Measurements from ENCODE around the gene RIMS1. TPM values are rescaled to one million over a fixed set of nuclear protein-coding genes. Genes with fewer than 3 reads are reported as not detected.

The RIMS1 gene
- total RNA-seq, 1 donor from 2014 or later: 2.2 TPM

DNA sequence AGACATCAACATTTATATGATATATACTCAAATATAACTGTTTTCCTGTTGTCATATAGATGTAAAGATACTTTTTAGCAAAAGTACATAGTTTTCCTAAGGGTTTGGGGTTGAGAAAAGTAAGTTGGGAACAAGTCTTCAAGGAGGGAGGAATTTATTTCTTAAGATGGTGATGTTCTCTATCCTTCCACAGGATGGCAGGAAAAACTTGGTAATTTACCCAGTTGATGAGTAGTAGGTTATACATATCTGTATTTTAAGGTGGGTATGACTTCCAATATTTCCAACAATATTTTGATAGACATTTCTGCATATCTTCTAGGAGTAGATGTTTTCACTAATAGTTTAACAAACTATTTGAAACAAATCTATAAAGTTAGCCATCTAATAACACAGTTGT, 254.4 kb downstream of the RIMS1 start:
- H3K36me3 ChIP-seq (ENCODE audit: insufficient read depth, low read length): no peaks in the 10 kb centered on the region
- Mint-ChIP-seq H3K27ac (ENCODE audit: unreplicated experiment) (no peak overlapping the region), H3K27me3 (ENCODE audit: low read depth, unreplicated experiment) (no peaks in the 10 kb centered on the region), H3K9me3 (ENCODE audit: unreplicated experiment) (peaks cover 4% of the 10 kb centered on the region), H3K36me3 (ENCODE audit: low read depth, unreplicated experiment) (no peaks in the 10 kb centered on the region), H3K4me1 (ENCODE audit: low read depth, unreplicated experiment) (no peaks in the 10 kb centered on the region), H3K4me3 (ENCODE audit: unreplicated experiment) (no peak overlapping the region)
- H3K9me3 ChIP-seq (ENCODE audit: insufficient read depth, low read depth, low read length): no peaks in the 10 kb centered on the region
- TF ChIP-seq, protein P1, sequence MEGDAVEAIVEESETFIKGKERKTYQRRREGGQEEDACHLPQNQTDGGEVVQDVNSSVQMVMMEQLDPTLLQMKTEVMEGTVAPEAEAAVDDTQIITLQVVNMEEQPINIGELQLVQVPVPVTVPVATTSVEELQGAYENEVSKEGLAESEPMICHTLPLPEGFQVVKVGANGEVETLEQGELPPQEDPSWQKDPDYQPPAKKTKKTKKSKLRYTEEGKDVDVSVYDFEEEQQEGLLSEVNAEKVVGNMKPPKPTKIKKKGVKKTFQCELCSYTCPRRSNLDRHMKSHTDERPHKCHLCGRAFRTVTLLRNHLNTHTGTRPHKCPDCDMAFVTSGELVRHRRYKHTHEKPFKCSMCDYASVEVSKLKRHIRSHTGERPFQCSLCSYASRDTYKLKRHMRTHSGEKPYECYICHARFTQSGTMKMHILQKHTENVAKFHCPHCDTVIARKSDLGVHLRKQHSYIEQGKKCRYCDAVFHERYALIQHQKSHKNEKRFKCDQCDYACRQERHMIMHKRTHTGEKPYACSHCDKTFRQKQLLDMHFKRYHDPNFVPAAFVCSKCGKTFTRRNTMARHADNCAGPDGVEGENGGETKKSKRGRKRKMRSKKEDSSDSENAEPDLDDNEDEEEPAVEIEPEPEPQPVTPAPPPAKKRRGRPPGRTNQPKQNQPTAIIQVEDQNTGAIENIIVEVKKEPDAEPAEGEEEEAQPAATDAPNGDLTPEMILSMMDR (IDR thresholded peaks at IDR 0.05; ENCODE audit: insufficient read depth, low read depth, low read length): no peak
- no peak for TF ChIP-seq EZH2 (IDR thresholded peaks at IDR 0.05; ENCODE audit: insufficient read depth, low read length)
- no peak overlapping the region for H2AFZ ChIP-seq (ENCODE audit: low read depth, low read length)
- no peak overlapping the region for H3K27ac ChIP-seq (ENCODE audit: low read depth, low read length)
- H3K4me2 ChIP-seq (ENCODE audit: low read length): no peak overlapping the region
- H3K4me3 ChIP-seq (ENCODE audit: insufficient read depth, low read depth, low read length): no peak overlapping the region
- peaks cover under 1% of the 10 kb centered on the region for H3K4me1 ChIP-seq (ENCODE audit: insufficient read depth, low read length)
- H3K9ac ChIP-seq (ENCODE audit: low read length): no peak overlapping the region
- FAIRE-seq: no peak
- no peak for DNase-seq (ENCODE audit: low read depth)
- H4K20me1 ChIP-seq (ENCODE audit: insufficient read depth, low read length): no peaks in the 10 kb centered on the region
- H3K27me3 ChIP-seq (ENCODE audit: insufficient read depth, low read length): no peaks in the 10 kb centered on the region
- H3K79me2 ChIP-seq (ENCODE audit: insufficient read depth, low read length): no peaks in the 10 kb centered on the region

DNA sequence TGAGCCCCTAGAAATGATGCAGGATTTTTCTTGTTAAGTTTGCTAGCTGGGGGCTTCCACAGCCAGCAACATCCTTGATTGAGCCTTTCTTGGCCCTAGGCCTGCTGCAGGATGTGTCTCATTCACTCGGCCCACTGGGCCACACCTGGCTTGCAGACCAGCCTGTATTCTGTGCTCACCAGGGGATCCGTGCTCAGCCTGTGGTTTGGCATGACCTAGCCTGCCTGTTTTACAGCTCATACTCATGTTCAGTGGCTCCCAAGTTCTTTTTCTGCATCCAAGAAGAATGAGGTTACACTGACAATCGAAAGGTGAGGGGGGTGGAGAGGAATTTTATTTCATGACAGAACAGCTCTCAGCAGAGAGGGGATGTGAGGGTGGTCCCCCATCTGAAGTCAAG, 263.4 kb downstream of the RIMS1 start:
- DNase-seq (ENCODE audit: low read depth) (peak; percentile 8), FAIRE-seq (no peak)
- no peak for TF ChIP-seq EZH2 (IDR thresholded peaks at IDR 0.05; ENCODE audit: insufficient read depth, low read length)
- TF ChIP-seq, protein P1 (IDR thresholded peaks at IDR 0.05; ENCODE audit: insufficient read depth, low read depth, low read length): no peak
- Mint-ChIP-seq H3K36me3 (ENCODE audit: low read depth, unreplicated experiment) (no peaks in the 10 kb centered on the region), H3K9me3 (ENCODE audit: unreplicated experiment) (peaks cover 7% of the 10 kb centered on the region), H3K4me1 (ENCODE audit: low read depth, unreplicated experiment) (no peaks in the 10 kb centered on the region), H3K4me3 (ENCODE audit: unreplicated experiment) (no peak overlapping the region), H3K27me3 (ENCODE audit: low read depth, unreplicated experiment) (no peaks in the 10 kb centered on the region), H3K27ac (ENCODE audit: unreplicated experiment) (no peak overlapping the region)
- Histone ChIP-seq H3K4me1 (ENCODE audit: insufficient read depth, low read length) (no peaks in the 10 kb centered on the region), H3K36me3 (ENCODE audit: insufficient read depth, low read length) (no peaks in the 10 kb centered on the region), H3K4me3 (ENCODE audit: insufficient read depth, low read depth, low read length) (no peak overlapping the region), H3K9ac (ENCODE audit: low read length) (no peak overlapping the region), H3K27ac (ENCODE audit: low read depth, low read length) (no peak overlapping the region), H3K79me2 (ENCODE audit: insufficient read depth, low read length) (no peaks in the 10 kb centered on the region), H3K4me2 (ENCODE audit: low read length) (no peak overlapping the region), H4K20me1 (ENCODE audit: insufficient read depth, low read length) (no peaks in the 10 kb centered on the region), H2AFZ (ENCODE audit: low read depth, low read length) (no peak overlapping the region), H3K9me3 (ENCODE audit: insufficient read depth, low read depth, low read length) (peaks cover 11% of the 10 kb centered on the region), H3K27me3 (ENCODE audit: insufficient read depth, low read length) (no peaks in the 10 kb centered on the region)

DNA sequence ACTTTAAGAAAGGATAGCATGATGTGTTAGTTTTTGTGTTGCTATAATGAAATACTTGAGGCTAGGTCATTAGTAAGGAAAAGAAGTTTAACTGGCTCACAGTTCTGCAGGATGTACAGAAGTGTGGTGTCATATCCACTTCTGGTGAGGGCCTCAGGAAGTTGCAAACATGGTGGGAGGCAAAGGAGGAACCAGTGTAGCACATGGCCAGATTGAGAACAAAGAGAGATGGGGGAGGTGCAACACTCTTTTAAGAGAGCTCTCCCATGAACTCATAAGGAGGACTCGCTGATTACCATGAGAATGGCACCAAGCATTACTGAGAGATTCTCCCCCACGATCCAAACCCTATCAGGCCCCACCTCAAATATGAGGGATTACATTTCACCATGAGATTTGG, 265.4 kb downstream of the RIMS1 start:
- no peaks in the 10 kb centered on the region for H3K79me2 ChIP-seq (ENCODE audit: insufficient read depth, low read length)
- Mint-ChIP-seq H3K9me3 (ENCODE audit: unreplicated experiment) (peaks cover 5% of the 10 kb centered on the region), H3K4me3 (ENCODE audit: unreplicated experiment) (no peak overlapping the region), H3K27me3 (ENCODE audit: low read depth, unreplicated experiment) (no peaks in the 10 kb centered on the region), H3K36me3 (ENCODE audit: low read depth, unreplicated experiment) (no peaks in the 10 kb centered on the region), H3K4me1 (ENCODE audit: low read depth, unreplicated experiment) (no peaks in the 10 kb centered on the region), H3K27ac (ENCODE audit: unreplicated experiment) (no peak overlapping the region)
- H3K27me3 ChIP-seq (ENCODE audit: insufficient read depth, low read length): no peaks in the 10 kb centered on the region
- H3K27ac ChIP-seq (ENCODE audit: low read depth, low read length): no peak overlapping the region
- H3K4me2 ChIP-seq (ENCODE audit: low read length): no peak overlapping the region
- no peak overlapping the region for H3K9ac ChIP-seq (ENCODE audit: low read length)
- H4K20me1 ChIP-seq (ENCODE audit: insufficient read depth, low read length): no peaks in the 10 kb centered on the region
- peaks cover 11% of the 10 kb centered on the region for H3K9me3 ChIP-seq (ENCODE audit: insufficient read depth, low read depth, low read length)
- DNase-seq (ENCODE audit: low read depth): no peak
- no peak overlapping the region for H3K4me3 ChIP-seq (ENCODE audit: insufficient read depth, low read depth, low read length)
- no peak for TF ChIP-seq EZH2 (IDR thresholded peaks at IDR 0.05; ENCODE audit: insufficient read depth, low read length)
- TF ChIP-seq, protein P1 (IDR thresholded peaks at IDR 0.05; ENCODE audit: insufficient read depth, low read depth, low read length): no peak
- no peaks in the 10 kb centered on the region for H3K4me1 ChIP-seq (ENCODE audit: insufficient read depth, low read length)
- FAIRE-seq: no peak
- H3K36me3 ChIP-seq (ENCODE audit: insufficient read depth, low read length): no peaks in the 10 kb centered on the region
- H2AFZ ChIP-seq (ENCODE audit: low read depth, low read length): no peak overlapping the region

Measured in astrocyte (in vitro differentiated cells and primary cell).